ENCODE measurements around the gene AUTS2.

DNA sequence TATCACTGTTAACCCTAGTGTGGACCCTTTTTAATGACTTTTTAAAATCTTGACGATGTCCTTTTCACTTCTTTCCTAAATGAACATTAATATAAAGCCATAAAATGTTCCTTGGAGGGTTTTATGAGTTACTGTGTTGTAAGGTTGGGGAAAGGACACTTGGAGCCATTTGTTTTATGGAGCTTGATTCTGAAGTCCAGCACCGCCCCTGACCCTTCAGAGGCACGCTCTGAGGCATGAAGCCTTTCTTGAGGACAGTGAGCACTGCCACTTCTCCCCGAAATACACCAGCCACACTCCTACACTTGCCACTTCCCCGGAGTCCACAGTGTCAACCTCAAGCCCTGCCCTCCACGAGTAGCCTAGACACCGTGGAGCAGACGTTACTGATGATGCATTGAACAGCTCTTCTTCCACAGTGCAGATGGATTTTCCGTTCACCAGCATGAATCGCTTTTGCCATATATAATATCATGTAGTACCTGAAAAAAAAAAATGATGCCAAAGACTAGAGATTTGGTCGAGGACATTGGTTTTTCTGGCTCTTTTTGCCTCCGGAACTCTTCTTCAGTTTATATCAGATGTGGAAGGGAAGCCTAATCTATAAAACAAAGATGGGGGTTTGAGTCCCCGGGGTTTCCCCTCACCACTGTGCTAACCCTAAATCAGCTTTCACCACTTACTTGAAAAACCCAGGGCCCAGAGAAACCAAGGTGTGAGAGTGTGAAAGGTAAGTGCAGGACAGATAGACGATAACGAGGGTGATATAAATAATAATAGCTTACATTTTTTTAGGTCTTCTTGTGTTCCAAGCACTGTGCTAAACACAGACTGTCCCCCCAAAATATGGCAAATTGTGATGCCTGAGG, 881.1 kb downstream of the AUTS2 start:
- TF ChIP-seq, protein P1, sequence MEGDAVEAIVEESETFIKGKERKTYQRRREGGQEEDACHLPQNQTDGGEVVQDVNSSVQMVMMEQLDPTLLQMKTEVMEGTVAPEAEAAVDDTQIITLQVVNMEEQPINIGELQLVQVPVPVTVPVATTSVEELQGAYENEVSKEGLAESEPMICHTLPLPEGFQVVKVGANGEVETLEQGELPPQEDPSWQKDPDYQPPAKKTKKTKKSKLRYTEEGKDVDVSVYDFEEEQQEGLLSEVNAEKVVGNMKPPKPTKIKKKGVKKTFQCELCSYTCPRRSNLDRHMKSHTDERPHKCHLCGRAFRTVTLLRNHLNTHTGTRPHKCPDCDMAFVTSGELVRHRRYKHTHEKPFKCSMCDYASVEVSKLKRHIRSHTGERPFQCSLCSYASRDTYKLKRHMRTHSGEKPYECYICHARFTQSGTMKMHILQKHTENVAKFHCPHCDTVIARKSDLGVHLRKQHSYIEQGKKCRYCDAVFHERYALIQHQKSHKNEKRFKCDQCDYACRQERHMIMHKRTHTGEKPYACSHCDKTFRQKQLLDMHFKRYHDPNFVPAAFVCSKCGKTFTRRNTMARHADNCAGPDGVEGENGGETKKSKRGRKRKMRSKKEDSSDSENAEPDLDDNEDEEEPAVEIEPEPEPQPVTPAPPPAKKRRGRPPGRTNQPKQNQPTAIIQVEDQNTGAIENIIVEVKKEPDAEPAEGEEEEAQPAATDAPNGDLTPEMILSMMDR (optimal IDR thresholded peaks at IDR 0.05 in 1 of 3, IDR thresholded peaks at IDR 0.05 in 1 of 3, conservative IDR thresholded peaks at IDR 0.05 in 1 of 3; ENCODE audit: extremely low read depth in 1 of 3, insufficient read depth in 2 of 3, low read length in 3 of 3): no peak
- no peak for TF ChIP-seq EZH2 (IDR thresholded peaks at IDR 0.05; ENCODE audit: low read length)
